Activated naive CD8-positive, alpha-beta T cell treated with anti-CD3 and anti-CD28 coated beads for 36 hours (primary cell): Measurements from ENCODE around the gene NUDT9. TPM values are rescaled to one million over a fixed set of nuclear protein-coding genes. Genes with fewer than 3 reads are reported as not detected.
"Not testable (repeated sequence)": the region's sequence is repeated elsewhere in the genome, so short reads cannot be mapped to it uniquely, and the experiment has no call there.

ENCODE experiments used
- DNase-seq: peaks from one replicate; pipeline ENCODE4 v3.0.0; 2021
- H3K27ac Mint-ChIP-seq: one replicate; pipeline ENCODE4 v1.8.0; 2022; ENCODE audit warnings: mild to moderate bottlenecking, moderate library complexity, mixed read lengths
- H3K27me3 Mint-ChIP-seq: one replicate; pipeline ENCODE4 v1.8.0; 2022; ENCODE audit warnings: mild to moderate bottlenecking, mixed read lengths
- H3K36me3 Mint-ChIP-seq: one replicate; pipeline ENCODE4 v1.8.0; 2021; ENCODE audit warnings: mild to moderate bottlenecking, mixed read lengths
- H3K4me1 Mint-ChIP-seq: one replicate; pipeline ENCODE4 v1.8.0; 2021; ENCODE audit warnings: mixed read lengths
- H3K4me3 Mint-ChIP-seq: one replicate; pipeline ENCODE4 v1.8.0; 2022; ENCODE audit warnings: mild to moderate bottlenecking, moderate library complexity, mixed read lengths
- H3K9me3 Mint-ChIP-seq: one replicate; pipeline ENCODE4 v1.8.0; 2022; ENCODE audit warnings: mixed read lengths
- total RNA-seq, 2 experiments: library from RNA; stranded (reverse); gene quantifications; one replicate each; pipeline ENCODE4 v1.2.3, GENCODE V29; 2021

Gene NUDT9
- total RNA-seq, 2 experiments from 2014 or later = 13.4 to 13.6 TPM

GRCh38 chr4:87423317-87424098 is 1.1 kb downstream of the NUDT9 start:
- Mint-ChIP-seq H3K27ac (no peak overlapping the region), H3K4me3 (peak overlapping the region; percentile 99), H3K4me1 (peaks cover 37% of the 10 kb centered on the region), H3K9me3 (no peaks in the 10 kb centered on the region), H3K27me3 (no peaks in the 10 kb centered on the region), H3K36me3 (peaks cover 4% of the 10 kb centered on the region)
- no peak for DNase-seq

GRCh38 chr4:87424099-87424543 is 1.7 kb downstream of the NUDT9 start:
- Mint-ChIP-seq H3K4me3 (peak overlapping the region; percentile 79), H3K4me1 (peaks cover 41% of the 10 kb centered on the region)
- not testable (repeated sequence) for DNase-seq, H3K27ac Mint-ChIP-seq, H3K27me3 Mint-ChIP-seq, H3K36me3 Mint-ChIP-seq, H3K9me3 Mint-ChIP-seq

GRCh38 chr4:87425711-87426110 is 3.3 kb downstream of the NUDT9 start:
- no peak overlapping the region for H3K27ac Mint-ChIP-seq
- H3K9me3 Mint-ChIP-seq = no peaks in the 10 kb centered on the region
- DNase-seq = no peak
- no peaks in the 10 kb centered on the region for H3K27me3 Mint-ChIP-seq
- H3K36me3 Mint-ChIP-seq = peaks cover 5% of the 10 kb centered on the region
- no peak overlapping the region for H3K4me3 Mint-ChIP-seq
- H3K4me1 Mint-ChIP-seq = peaks cover 51% of the 10 kb centered on the region

- peaks cover 49% of the 10 kb centered on the region for H3K4me1 Mint-ChIP-seq
- no peak overlapping the region for H3K27ac Mint-ChIP-seq
- H3K9me3 Mint-ChIP-seq = no peaks in the 10 kb centered on the region
- no peak for DNase-seq
- no peaks in the 10 kb centered on the region for H3K27me3 Mint-ChIP-seq
- H3K4me3 Mint-ChIP-seq = no peak overlapping the region
- peaks cover 5% of the 10 kb centered on the region for H3K36me3 Mint-ChIP-seq
Observed at GRCh38 chr4:87426865-87427517, 4.6 kb downstream of the NUDT9 start.

DNA sequence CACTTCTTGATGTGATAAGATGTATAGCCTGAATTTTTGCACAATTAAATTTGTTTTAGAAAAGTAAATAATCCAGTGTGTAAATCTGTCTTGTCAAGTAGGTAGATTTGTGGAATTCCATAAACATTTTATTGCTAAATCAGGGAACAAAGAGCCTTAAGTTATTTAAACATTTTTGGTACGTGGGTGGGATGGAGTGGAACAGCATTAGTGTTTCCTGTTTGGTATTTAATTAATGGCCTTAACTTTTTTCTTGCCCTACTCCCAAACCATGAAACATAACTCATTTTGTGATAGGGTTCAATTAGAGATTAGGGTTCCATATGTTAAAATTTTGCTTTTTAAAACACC is 5.1 kb downstream of the NUDT9 start:
- DNase-seq = no peak
- no peak overlapping the region for H3K27ac Mint-ChIP-seq
- no peaks in the 10 kb centered on the region for H3K9me3 Mint-ChIP-seq
- no peaks in the 10 kb centered on the region for H3K27me3 Mint-ChIP-seq
- no peak overlapping the region for H3K4me3 Mint-ChIP-seq
- H3K36me3 Mint-ChIP-seq = peaks cover 5% of the 10 kb centered on the region
- peaks cover 52% of the 10 kb centered on the region for H3K4me1 Mint-ChIP-seq

DNA sequence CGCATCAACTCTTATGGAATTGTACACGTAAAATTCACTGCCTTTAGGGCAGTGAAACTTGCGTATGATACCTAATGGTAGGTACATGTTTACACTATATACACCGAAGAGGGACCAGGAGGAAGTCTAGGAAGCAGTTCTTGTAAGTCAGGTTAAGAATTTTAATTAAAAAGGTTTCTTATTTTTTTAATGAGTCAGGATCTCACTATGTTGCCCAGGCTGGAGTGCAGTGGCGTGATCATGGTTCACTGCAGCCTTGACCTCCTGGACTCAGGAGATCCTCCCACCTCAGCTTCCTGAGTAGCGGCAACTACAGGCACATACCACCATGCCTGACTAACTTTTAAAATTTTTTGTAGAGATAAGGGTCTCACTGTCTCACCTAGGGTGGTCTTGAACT is 6.6 kb downstream of the NUDT9 start:
- Mint-ChIP-seq H3K27ac (no peak overlapping the region), H3K27me3 (no peaks in the 10 kb centered on the region), H3K9me3 (no peaks in the 10 kb centered on the region), H3K36me3 (peaks cover 5% of the 10 kb centered on the region), H3K4me1 (peaks cover 45% of the 10 kb centered on the region), H3K4me3 (no peak overlapping the region)
- no peak for DNase-seq

- H3K9me3 Mint-ChIP-seq = no peaks in the 10 kb centered on the region
- no peak overlapping the region for H3K4me3 Mint-ChIP-seq
- DNase-seq = no peak
- peaks cover 40% of the 10 kb centered on the region for H3K4me1 Mint-ChIP-seq
- H3K36me3 Mint-ChIP-seq = peaks cover 1% of the 10 kb centered on the region
- H3K27ac Mint-ChIP-seq = no peak overlapping the region
- H3K27me3 Mint-ChIP-seq = no peaks in the 10 kb centered on the region
Observed at GRCh38 chr4:87430038-87430437, 7.7 kb downstream of the NUDT9 start.

DNA sequence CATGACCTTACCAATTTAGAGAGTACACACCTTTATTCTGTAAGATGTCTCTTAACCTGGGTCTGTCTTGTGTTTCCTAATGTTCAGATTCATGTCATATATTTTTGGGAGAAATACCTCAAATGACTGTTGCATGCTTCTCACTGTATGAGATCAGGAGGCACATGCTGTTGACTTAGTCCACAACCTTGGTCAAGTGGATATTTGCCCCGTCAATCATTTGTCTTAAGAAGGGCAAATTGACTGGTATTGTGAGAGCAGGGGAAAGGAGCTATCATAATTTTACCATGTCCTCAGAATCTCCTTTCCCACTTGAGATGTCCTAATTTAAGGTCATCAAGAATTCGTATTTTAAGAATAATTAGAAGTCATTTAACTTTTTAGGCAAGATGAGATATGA is 11.0 kb downstream of the NUDT9 start:
- DNase-seq = no peak
- Mint-ChIP-seq H3K27ac (no peak overlapping the region), H3K9me3 (no peaks in the 10 kb centered on the region), H3K4me1 (peaks cover 25% of the 10 kb centered on the region), H3K4me3 (no peak overlapping the region), H3K36me3 (peaks cover 9% of the 10 kb centered on the region), H3K27me3 (no peaks in the 10 kb centered on the region)

DNA sequence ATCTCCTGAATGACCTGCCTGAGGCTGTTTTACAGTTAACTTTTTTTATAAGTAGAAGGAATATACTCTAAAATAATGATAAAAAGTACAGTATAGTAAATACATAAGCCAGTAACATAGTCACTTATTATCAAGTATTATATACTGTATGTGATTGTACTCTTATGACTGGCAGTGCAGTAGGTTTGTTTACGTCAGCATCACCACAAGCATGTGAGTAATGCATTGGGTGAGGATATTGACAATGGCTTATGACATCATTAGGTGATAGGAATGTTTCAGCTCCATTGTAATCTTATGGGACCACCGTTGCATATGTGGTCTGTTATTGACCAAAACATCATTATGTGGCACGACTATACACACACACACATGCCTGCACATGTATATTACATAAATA is 20.5 kb downstream of the NUDT9 start:
- Mint-ChIP-seq H3K4me3 (no peak overlapping the region), H3K9me3 (no peaks in the 10 kb centered on the region), H3K36me3 (peaks cover 21% of the 10 kb centered on the region), H3K4me1 (no peaks in the 10 kb centered on the region), H3K27ac (no peak overlapping the region), H3K27me3 (no peaks in the 10 kb centered on the region)
- no peak for DNase-seq

- no peak for DNase-seq
- H3K27ac Mint-ChIP-seq = no peak overlapping the region
- H3K4me1 Mint-ChIP-seq = no peaks in the 10 kb centered on the region
- no peaks in the 10 kb centered on the region for H3K9me3 Mint-ChIP-seq
- H3K4me3 Mint-ChIP-seq = no peak overlapping the region
- no peaks in the 10 kb centered on the region for H3K27me3 Mint-ChIP-seq
- peaks cover 20% of the 10 kb centered on the region for H3K36me3 Mint-ChIP-seq
Observed at GRCh38 chr4:87444741-87445140, 22.4 kb downstream of the NUDT9 start.

DNA sequence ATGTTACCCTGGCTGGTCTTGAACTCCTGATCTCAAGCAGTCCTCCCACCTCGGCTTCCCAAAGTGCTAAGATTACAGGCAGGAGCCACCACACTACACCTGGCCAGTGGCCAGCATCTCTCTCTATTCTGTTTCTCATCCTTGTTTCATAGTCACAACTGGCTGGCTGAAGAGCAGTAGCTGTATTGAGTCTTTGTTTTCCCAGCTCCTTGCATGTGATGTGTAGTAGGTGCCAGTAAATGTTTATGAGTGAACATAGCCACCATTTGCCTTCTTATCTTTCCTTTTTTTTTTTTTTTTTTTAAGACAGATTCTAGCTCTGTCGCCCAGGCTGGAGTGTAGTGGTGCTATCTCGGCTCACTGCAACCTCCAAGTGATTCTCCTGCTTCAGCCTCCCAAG is 23.6 kb downstream of the NUDT9 start:
- no peaks in the 10 kb centered on the region for H3K4me1 Mint-ChIP-seq
- H3K27ac Mint-ChIP-seq = peak overlapping the region; percentile 54
- no peaks in the 10 kb centered on the region for H3K9me3 Mint-ChIP-seq
- H3K4me3 Mint-ChIP-seq = no peak overlapping the region
- H3K27me3 Mint-ChIP-seq = no peaks in the 10 kb centered on the region
- H3K36me3 Mint-ChIP-seq = peaks cover 23% of the 10 kb centered on the region
- no peak for DNase-seq

DNA sequence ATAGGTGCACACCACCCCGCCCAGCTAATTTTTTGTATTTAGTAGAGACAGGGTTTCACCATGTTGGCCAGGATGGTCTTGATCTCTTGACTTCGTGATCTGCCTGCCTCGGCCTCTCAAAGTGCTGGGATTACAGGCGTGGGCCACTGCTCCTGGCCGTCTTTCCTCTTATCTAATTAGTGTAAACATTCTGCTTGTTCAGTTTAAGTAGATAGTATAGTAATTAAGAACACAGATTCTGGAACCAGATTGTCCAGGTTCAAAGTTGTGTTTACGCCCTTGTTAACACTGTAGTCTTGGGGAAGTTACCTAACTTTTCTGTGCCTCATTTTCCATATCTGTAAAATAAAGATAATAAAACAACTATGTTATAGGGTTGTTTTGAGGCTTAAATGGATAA is 24.0 kb downstream of the NUDT9 start:
- DNase-seq, H3K27me3 Mint-ChIP-seq, H3K4me3 Mint-ChIP-seq, H3K27ac Mint-ChIP-seq, H3K4me1 Mint-ChIP-seq, H3K9me3 Mint-ChIP-seq: not testable (repeated sequence)
- peaks cover 26% of the 10 kb centered on the region for H3K36me3 Mint-ChIP-seq

DNA sequence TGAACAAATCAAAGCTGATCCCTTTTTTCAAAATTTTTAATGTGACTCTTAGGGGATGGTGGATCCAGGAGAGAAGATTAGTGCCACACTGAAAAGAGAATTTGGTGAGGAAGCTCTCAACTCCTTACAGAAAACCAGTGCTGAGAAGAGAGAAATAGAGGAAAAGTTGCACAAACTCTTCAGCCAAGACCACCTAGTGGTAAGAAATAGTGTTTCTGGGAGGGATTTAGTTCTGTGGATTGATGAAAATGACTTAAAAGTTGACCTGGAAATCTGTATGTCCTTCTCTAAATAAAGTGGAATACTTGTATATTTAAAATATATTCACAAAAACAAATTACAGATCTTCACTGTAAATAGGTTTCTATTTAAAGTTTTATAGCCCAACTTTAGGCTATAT is 29.2 kb downstream of the NUDT9 start:
- Mint-ChIP-seq H3K27me3 (no peaks in the 10 kb centered on the region), H3K9me3 (no peaks in the 10 kb centered on the region), H3K4me3 (no peak overlapping the region), H3K4me1 (no peaks in the 10 kb centered on the region), H3K27ac (no peak overlapping the region), H3K36me3 (peaks cover 17% of the 10 kb centered on the region)
- DNase-seq = no peak

DNA sequence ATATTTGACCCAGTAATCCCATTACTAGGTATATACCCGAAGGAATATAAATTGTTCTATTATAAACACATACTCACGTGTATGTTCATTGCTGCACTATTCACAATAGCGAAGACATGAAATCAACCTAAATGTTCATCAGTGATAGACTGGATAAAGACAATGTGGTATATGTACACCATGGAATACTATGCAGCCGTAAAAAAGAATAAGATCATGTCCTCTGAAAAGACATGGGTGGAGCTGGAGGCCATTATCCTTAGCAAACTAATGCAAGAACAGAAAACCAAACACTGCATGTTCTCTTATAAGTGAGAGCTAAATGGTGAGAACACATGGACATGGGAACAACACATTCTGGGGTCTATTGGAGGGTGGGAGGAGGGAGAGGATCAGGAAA is 36.5 kb downstream of the NUDT9 start:
- Mint-ChIP-seq H3K4me1 (no peaks in the 10 kb centered on the region), H3K9me3 (no peaks in the 10 kb centered on the region), H3K27ac (no peak overlapping the region), H3K36me3 (peaks cover 17% of the 10 kb centered on the region), H3K4me3 (no peak overlapping the region), H3K27me3 (no peaks in the 10 kb centered on the region)
- DNase-seq = no peak

DNA sequence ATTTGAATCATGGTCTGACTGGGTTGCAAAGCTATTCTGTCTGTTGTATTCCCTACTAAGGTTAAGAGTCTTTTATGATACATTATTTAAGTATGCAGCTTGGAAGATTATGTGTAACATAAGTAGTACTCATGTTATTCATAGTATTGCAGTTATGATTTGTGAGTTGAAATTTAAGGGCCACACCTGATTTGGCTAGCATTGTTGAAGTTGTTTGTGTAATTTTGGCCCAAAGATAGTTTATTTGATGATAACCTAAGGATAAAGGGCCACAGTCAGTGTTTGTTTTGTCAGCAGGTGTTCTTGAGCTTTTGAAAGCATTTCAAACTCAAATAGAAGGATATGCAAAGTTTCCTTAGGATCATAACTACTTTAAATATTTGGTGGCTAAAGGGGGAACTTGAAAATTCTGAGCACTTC is 38.9 kb downstream of the NUDT9 start:
- Mint-ChIP-seq H3K27me3 (no peaks in the 10 kb centered on the region), H3K36me3 (peaks cover 17% of the 10 kb centered on the region), H3K27ac (no peak overlapping the region)

GRCh38 chr4:87462102-87462501 is 39.7 kb downstream of the NUDT9 start:
- no peak overlapping the region for H3K27ac Mint-ChIP-seq
- peaks cover 14% of the 10 kb centered on the region for H3K36me3 Mint-ChIP-seq
- DNase-seq = no peak
- H3K27me3 Mint-ChIP-seq = no peaks in the 10 kb centered on the region
- H3K4me3 Mint-ChIP-seq = no peak overlapping the region
- peaks cover 2% of the 10 kb centered on the region for H3K4me1 Mint-ChIP-seq
- H3K9me3 Mint-ChIP-seq = no peaks in the 10 kb centered on the region

More for the DNA sequence above, 38.9 kb downstream of the NUDT9 start:
- DNase-seq = no peak
- Mint-ChIP-seq H3K4me1 (peaks cover 2% of the 10 kb centered on the region), H3K9me3 (no peaks in the 10 kb centered on the region), H3K4me3 (no peak overlapping the region)
